ENCODE data around the gene CIDEA.

DNA sequence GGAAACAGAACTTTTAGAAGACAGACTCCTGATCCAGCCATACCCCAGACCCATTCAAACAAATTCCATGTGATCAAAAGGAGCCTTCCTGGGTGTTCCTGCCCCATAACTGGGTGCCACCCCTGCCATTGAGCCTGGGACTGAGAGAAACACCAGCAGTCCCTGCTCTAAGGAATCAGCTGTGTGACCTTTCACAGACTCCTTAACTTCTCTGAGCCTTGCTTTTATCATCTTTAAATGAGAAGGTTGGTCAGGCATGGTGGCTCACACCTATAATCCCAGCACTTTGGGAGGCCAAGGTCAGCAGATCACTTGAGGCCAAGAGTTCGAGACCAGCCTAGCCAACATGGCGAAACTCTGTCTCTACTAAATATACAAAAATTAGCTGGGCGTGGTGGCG is 20.6 kb downstream of the CIDEA start:
- TF ChIP-seq CTCF (IDR thresholded peaks at IDR 0.05) (no peak), POLR2A (IDR thresholded peaks at IDR 0.05) (no peak)

Measured in lower leg skin (tissue), 3 donors.